Loucy (cell line): Measurements from ENCODE around the gene TUFM.

ENCODE experiments used
- EZH2phosphoT487 ChIP-seq: fragments of 200-600 bp; IDR thresholded peaks from 2 replicates; pipeline ENCODE4 v1.6.1; 2018; ENCODE audit warnings: antibody characterized with exemption, mild to moderate bottlenecking, moderate library complexity, borderline replicate concordance
- TF ChIP-seq, protein P1 (sequence below): fragments of 200-600 bp; sonication (generic); conservative IDR thresholded peaks from 2 replicates; pipeline ENCODE4 v1.5.1; 2014; ENCODE audit warnings: mild to moderate bottlenecking, antibody characterized with exemption, low read length

DNA sequence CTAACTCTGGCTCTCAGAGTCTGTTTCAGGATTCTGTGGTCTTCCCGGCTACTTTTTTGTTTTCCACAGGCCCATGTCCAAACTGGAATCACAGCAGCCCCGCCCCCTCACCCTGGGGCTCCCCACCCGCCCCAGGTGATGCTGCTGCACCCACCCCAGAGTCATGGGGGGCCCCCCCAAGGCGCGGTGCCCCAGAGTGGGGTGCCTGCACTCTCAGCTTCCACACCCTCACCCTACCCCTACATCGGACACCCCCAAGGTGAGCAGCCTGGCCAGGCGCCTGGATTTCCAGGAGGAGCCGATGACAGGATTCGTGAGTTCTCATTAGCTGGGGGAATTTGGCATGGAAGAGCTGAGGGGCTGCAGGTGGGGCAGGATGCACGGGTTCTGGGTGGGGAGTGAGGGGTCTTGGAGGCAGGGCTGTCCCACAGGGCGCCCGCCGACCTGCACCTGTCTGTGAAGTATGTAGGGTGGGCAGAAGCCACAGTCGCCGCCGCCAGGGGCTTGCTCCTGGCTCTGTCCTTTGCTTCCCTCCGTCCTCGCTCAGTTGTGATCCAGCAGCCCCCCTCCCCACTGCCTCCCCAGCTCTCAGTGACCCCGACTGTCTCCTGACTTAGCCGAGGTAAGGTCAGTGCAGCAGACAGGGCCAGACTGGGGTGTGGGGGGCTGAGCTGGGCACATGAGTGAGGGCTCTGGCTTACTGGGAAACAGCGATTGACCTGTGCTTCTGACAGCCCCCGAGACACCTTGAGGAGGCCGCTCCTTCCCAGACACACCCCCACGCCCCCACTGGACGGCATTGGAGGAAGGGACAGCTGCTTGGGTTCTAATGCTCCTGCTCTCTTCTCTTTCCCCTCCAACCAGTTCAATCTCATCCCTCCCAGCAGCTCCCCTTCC is 10.0 kb downstream of the TUFM start:
- TF ChIP-seq, protein P1, sequence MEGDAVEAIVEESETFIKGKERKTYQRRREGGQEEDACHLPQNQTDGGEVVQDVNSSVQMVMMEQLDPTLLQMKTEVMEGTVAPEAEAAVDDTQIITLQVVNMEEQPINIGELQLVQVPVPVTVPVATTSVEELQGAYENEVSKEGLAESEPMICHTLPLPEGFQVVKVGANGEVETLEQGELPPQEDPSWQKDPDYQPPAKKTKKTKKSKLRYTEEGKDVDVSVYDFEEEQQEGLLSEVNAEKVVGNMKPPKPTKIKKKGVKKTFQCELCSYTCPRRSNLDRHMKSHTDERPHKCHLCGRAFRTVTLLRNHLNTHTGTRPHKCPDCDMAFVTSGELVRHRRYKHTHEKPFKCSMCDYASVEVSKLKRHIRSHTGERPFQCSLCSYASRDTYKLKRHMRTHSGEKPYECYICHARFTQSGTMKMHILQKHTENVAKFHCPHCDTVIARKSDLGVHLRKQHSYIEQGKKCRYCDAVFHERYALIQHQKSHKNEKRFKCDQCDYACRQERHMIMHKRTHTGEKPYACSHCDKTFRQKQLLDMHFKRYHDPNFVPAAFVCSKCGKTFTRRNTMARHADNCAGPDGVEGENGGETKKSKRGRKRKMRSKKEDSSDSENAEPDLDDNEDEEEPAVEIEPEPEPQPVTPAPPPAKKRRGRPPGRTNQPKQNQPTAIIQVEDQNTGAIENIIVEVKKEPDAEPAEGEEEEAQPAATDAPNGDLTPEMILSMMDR, result no peak
- TF ChIP-seq EZH2phosphoT487, result no peak
